OCI-M2 (cell line): ENCODE measurements around the gene UNC5A.

Experiments
- DNase-seq: peaks from one replicate; lab custom pipeline; 2025; ENCODE audit not compliant: unreplicated experiment; lab: John Stamatoyannopoulos, UW

Gene UNC5A

GRCh38 chr5:176921714-176922113 lies 111.4 kb downstream of the UNC5A start:
- DNase-seq, result no peak

GRCh38 chr5:176922817-176923216 lies 112.5 kb downstream of the UNC5A start:
- no peak for DNase-seq

- DNase-seq, result no peak
Measured at GRCh38 chr5:176927562-176927961, 117.2 kb downstream of the UNC5A start.

GRCh38 chr5:176929654-176930053 lies 119.3 kb downstream of the UNC5A start:
- DNase-seq, result no peak
